SHP77 treated with DMSO at 0.1 percent for 48 hours (cell line): ENCODE results near the gene KIF3A.

ENCODE experiments used
- DNase-seq: peaks from one replicate; lab custom pipeline; 2025; lab: John Stamatoyannopoulos, UW

KIF3A gene

DNA sequence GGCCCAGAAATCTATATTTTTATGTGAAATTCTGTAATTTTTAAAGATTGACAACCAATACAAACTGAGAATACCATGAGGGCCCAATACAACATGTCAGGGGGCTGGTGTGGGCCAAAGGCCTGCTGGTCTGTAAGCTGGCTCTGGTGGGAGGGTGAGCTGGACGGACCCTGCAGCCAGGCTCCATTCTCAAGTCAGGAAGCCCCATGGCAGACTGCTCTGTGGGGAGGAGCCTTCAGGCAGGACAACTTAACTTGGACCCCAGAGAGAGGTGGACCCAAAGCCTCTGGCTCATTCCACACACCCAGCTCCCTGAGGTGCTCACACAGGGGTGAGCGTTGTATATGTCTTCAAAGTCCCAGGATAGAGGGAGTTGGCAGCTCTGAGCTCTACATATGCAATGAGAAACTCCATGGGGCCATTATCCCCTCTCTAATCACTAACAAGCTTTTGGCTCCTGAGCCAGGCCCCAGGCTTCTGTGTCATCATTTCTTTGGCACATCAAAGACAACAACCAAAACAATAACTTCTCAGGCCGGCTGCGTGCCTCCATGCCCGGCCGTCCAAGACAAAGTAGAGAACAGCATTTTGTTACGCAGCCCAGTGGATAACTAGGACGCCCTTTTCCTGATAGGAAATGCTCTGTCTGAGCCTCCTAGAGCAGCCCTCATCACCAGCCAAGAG, 33.3 kb upstream of the KIF3A start:
- no peak for DNase-seq

DNA sequence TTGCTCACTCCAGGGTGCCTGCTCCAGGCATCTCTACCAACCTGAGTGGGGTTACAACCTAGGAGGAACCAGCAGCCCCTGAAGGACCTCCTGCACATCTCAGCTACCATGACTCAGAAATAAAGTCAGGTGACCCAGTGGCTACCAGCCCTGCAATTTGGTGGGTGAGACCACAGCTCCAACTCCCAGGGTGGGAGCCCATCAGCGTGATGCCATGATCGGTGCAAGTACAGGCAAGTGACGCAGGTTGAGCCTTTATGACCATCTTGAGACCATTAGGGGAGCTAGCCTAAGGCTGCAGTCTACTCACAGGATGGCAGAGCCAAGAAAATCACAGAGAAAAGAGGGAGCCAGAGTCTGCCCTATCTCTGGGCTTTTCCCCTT, 31.1 kb upstream of the KIF3A start:
- DNase-seq: no peak

DNA sequence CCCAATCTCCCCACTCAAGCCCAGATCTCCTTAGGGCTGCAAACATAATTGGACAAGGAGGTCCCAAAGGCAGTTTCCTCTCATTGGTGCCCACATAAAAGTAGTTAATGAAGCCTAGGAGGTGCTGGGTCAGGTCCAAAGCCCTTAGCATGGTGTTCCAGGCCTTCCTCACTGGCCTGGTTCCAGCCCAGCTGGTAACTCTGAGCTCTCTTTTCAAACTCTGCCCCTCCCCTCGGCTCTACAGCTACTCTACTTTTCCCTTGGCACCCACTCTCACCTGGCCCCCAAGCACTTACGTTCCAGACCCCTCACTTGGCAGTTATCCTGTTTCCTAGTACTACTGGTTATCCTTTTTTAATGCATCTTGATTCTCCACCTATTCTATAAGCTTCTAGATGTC, 29.8 kb upstream of the KIF3A start:
- DNase-seq: no peak

DNA sequence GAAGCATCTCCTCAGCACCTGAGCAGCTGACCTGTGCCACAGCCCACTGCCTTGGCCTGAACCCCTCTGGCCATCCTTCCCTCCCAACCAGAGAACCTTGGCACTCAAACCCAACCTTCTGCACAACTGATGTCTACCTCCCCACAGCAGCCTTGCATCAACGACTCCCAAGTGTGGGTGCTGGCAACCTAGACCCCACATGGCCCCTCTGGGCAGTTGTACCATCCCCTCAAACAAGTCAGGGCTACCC, 29.4 kb upstream of the KIF3A start:
- no peak for DNase-seq

DNA sequence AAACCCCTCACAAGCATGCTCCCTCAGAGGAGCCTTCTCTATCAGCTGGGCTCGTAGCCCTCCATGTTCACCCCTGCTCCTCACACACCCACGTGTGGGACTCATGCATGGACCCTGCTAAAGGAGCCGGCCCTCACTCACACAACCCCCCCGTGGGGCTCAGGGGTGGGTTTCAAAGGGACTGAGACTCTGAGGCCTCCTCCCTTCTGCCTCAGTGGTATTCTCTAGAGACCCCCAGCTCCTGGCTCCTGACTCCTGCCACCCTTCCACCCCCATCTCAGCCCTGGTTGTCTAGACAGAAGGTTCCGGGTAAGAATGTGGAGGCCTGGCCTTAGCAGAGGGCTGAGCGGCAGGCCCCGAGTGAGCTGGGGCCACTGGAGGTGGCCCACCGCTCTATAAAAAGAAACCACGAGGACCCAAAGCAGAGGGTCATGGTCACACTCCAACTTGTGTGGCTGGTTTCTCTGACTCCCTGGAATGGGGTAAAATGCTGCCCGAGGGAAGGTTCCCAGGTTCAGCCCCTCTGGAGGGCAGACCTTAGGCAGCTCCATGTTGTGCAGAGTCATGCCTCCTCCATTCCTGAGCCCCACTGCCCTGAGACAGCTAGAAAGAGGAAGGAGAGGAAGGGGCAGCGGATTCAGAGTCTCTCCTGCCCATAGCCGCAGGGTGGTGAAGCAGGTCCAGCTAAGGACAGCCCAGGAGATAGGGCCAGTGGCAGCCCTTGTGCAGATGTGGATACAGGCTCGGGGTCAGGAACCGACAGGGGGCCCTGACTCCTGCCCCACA, 28.9 kb upstream of the KIF3A start:
- DNase-seq: no peak

DNA sequence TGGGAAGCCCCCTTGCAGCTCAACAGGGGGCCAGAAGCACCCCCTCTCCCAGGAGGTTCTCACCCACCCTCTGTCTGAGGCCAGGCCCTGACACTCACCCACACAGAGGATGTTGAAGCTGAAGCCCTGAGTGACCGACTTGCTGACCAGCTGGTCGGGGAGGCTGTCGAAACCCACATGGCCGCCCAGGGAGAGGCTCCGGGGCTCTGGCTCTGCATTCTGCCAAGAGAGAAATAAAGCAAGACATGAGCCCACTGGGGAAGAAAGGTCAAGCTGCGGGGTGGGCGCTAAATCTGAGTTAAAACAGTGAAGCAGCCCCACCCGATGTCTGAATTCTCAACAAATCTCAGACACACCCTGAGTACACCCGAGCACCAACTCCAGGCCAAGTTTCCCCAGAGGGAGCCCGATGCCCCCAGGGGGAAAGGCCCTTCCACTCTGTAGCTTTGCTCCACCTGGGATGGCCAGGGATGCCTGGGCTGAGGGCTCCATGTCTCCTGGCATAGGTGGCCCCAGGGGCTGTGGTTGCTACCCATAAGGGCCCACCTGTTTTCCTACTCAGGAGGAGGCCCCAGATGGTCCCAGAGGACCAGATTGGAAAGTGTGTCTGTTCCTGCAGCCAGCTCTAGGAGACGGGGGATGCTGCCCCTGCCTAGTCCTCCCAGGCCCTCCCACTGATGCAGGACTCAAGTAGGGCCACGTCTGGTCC, 28.1 kb upstream of the KIF3A start:
- no peak for DNase-seq

DNA sequence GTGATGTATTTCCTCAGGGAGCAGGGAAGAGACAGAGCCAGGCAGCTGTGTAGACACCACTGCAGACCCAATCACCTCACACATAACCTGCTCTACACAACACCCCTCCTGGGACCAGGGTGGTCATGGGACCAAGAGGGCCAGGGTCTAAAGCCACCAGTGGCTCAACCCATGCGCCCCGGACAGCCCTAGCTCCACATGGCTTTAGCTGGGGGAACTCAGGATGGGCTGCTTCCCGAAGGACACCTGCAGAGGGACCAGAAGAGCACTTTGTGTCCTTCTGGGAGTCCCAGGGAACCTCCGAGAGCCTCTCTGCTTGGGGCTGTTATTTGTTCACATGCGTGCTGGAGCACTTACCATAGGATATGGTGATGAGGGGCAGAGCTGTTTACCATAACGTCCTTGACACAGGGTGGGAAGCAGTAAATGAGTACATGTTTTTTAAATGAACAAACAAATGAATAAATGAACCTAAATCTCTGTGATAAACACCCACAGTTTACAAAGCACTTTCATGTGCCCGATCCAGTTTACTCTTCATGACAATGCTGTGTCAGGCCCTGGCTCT, 27.4 kb upstream of the KIF3A start:
- no peak for DNase-seq

DNA sequence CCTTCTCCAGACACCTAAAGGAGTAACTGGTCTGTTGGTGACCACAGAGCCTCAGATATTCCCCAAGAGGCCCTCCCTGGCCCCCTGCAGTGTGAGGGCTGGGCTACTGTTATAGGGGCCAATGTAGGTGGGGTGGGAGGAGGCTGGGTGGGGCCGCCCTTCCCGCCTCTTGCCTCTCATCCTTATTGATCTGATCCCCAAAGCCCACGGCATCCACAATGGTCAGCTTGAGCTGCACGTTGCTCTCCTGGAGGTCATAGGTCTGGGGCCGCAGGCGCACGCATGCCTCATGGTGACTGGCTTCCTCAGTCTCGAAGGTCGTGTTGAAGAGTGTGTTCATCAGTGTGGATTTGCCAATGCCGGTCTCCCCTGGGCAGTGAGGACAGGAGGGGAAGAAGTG, 26.7 kb upstream of the KIF3A start:
- no peak for DNase-seq

DNA sequence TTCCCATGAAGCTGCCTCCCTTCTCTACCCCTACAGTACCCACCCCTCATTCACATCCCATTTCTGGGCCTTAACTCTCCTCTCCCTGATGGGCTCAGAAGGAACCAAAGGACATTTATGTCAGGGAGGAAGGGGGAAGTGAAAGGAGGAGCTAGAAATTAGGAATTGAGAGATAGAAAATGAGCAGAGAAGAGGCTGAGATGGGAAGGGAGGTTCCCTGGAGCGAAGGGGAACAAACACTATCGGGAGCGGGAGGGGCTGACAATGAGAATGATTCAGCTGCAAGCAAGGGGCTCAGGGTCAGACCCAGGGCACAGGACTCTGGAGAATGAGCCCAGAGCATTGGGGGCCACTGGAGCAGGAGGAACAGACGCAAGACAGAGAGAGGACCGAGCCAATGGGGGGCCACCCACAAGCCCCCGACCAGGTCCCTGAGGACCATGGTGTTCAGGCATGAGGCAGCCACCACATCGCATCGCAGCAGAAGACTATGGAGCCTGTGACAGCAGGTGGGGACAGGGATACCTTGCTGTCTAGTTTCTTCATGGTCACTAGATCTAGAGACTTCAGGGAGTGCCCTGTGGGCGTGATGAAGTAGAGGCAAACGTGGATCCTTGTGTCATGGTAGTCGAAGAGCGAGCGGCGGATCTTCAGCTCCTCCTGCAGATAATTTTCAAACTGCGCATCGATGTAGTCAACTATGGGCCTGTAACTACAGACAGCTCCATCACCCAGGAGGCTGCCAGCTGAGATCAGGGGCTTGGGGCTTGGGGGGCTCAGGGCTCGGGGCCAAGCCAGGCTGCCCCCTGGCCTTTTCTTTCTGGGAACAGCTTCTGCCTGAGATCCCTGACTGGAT, 26.1 kb upstream of the KIF3A start:
- no peak for DNase-seq

DNA sequence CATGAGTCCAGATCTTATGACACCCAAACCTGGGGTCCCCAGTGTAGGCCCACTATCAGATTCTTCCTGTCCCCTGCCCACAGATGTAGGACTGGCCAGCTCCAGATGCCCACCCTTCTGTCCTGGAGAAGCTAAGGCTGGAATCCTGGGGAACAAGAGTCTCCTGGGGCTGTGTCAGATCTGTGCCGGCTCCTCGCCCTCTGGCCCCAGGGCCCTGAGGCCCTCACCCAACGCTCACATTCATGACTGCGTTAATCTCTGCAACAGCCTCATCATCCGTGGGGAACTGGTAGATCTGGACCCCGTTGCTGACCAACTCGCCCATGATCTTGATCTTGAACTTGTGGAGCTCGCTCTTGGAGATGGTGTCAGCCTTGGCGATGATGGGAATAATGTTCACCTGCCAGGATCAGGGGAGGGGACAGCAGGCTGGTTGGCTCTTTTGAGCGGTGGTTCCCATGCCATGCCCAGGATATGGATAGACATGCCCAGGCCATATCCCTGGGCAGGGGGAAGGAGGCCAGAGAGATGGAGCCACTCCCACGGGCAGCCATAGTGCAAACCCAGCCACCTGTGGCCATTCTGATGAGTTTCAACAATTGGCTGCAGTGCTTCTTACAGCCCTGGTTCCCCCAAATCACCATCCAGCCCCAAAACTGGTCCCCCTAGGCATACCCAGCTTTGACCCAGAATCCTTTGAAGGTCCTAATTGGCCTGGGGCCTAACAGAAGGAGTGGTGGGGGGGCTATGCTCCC, 25.1 kb upstream of the KIF3A start:
- DNase-seq: no peak

DNA sequence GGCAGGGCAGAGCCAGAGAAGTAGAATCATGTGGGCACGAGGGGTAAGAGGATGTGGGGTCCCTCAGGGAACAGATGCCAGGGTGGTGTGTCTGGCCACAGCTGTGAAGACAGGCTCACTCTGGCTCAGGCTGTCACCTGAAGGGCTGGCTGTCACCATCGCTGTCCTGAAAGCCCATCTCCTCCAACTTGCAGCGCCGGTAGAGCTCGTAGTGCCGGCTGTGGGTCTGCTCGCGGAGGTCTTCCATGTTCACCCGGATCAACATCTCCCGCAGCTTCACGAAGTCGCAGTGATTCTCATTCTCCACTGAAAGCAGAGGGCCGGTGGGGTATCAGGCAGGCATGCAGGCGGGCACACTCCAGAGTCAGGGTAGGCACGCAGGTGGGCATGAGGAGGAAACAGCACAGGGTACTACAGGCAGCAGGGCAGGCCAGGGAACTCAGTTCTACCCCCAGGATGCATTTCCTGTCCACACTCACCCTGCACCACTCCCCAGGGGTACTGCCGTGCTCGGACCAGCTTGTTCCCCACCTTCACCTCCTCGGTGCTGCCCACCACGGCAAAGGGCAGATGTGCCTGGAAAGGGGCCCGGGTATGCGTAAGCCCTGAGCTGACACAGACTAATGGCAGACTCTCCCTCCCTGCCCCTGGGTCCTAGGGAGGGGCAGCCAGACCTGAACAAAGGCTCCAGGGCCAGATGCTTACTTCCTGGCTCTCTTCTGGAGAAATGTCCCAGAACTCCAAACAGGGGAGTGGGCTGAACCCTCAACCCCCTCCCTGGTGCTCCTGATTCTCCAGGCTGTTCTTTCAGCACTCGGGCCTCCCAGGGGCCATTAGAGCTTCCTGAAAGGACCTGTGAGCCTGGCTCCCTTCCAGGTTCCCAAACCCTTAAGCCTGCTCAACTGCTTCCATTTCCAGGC, 24.2 kb upstream of the KIF3A start:
- DNase-seq: no peak

DNA sequence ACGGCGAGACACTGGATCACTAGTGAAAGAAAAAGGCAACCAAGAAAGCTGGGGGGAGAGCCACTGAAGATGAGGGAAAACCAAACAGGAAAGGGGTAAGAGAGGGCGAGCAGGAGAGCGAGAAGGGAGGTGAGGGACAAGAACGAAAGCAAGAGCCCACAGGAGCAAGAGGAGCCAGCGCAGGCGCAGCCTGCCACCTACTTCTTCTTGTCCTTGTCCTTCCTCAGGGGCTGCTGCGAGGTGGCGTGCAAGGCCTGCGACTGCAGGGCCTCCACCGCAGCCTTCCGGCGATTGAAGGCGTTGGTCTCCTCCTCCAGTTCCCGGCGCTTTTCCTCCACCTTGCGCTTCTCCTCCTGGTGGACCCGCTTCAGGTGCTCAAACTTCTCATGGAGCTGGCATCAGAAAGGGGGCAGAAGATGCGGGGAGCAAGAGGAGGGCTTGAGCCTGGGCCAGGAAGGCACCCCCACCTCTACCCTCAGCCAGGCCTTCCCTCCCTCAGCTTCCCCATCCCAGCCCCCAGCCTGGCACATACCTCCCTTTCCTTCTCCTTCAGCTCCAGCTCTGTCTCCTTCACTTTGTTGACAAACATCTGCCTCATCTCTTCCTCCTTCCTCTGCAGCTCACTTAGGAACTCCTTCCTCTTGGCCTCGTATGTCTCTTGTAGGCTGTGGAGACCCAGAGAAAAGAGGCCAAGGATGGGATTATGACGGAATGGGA, 23.4 kb upstream of the KIF3A start:
- DNase-seq: no peak

DNA sequence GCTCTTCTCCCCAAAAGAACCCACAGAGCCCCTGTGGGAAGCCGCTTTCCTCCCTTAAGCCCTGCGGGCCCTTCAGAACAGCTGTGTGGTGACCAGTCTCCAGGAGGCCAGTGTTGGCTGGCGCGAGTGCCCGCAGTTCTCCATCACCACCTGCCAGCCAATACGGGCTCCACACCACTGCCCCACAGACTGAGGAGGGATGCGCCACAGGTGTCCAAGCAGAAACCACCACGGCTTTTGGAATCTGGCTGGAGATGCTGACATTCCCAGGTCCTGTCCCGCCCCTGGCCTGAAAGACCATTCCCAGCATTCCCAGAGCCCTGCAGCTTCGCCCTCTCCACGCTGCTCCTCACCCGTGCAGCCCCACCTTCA, 22.7 kb upstream of the KIF3A start:
- no peak for DNase-seq

DNA sequence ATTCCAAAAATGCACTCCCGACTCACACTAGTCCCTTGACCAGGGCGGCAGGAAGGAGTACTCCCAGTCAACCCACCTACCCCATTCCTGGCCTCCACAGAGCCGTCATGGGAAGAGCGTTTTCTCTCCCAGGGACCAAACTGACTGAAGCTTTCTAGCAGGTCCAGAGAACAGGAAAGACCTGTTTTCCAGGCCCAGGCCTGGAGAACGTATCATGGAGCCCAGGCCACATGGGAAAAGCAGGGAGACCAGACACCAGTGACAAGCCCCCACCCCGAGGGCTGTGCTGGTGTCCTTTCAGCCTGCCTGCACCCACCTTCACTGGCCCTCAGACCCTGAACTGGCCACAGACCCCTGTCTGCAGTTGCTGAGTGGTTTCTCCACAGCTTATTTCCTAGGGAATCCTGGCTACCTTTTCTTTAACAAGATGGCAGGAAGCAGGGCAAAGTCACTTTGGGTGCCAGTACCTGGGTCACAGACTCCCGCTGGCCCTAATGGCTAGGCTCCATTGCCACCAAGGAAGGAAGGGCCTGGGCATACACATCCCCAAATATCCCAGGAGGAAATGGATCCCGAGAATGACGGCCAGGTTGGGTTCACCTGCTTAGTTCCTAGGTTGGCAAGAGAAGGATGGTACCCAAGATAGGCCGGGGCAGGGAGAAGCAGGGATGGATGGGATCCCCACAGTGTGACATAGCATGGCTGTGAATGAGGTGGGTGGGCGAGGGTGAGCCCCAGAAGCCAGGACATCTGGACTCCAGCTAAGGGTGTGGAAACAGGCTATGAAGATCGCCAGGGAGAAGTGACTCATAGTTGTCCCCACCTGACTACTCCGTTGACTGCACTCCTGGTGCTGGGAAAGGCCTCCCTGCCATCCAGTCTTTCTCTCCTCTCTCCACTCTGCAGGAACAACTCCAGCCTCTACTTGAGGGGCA, 22.0 kb upstream of the KIF3A start:
- DNase-seq: no peak

DNA sequence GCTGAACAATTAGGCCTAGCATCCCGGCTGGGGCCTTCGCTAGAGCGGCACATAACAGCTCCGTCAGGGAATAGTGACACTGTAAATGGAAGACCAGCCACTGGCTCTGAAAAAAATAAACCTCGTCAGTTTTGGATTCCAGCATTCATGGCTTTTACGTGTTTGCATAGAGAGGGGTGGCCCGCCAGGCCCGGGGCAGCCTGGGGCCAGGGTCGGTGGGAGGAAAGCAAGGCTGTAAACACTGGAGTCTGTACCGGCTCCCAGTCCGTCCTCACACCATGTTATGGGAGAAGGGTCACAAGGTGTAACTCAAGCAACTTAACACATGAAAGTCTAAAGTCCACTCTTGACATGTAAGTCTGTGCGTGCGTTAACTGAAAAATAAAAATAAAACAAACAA, 21.1 kb upstream of the KIF3A start:
- no peak for DNase-seq

DNA sequence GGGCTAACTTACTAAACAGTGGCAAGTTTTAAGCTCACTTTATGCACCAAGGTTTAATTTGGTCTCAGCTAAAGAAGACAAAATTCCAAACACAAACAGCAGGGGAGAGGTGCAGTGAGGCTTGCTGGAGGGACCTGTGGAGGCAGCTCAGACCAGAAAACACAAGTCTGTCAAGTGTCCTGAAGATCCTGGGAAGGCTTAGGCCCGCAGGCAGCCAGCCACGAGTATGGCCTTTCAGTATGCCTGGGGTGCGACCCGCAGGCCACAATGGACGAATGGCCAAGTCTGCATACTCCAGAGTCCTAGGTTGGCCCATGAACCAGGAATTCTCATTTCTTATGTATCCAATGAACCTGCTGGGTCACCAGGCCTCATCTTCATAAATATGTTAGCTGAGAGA, 19.2 kb upstream of the KIF3A start:
- DNase-seq: no peak

DNA sequence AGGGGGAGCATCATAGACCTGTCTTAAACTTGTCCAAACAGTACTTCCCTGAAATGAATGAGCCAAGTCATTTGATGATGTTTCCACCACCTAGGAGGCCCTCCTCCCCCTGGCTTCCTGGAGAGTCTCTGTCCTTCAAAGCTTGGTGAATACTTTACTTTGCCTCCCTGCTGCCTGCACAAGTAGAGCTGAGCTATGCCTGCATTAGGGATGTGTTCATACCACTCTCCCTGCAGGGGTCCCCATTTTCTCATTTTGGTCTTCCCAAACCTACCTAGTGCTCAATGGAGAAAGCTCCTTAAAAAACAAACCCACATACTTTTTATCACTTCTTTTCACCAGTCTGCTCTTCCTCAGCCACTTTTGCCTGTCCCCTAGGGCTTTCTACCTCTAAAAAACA, 17.6 kb upstream of the KIF3A start:
- no peak for DNase-seq

DNA sequence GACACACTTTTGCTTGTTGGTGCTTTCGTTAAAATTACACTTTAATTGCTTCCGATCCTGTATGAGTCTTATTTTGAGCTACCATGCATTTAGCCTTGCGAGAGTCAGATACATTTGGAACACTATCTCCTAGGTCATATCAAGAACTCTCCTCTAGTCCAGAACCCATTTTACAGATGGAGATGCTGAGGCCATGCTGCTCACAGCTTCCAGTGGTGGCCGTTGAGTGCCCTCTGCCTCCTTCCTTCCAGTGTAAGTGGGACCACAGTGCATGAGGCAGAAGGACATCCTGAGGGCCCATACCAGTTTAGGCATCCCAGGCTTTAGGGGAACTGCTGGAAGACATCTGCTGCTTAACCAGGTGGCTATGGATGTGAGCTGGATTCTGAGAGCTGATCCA, 16.8 kb upstream of the KIF3A start:
- DNase-seq: no peak
